Measurements from ENCODE around the gene FRMD8. TPM values are rescaled to one million over a fixed set of nuclear protein-coding genes. Genes with fewer than 3 reads are reported as not detected.

FRMD8 gene
- total and polyA plus RNA-seq, 9 donors, result 4.3 to 41.7 (median 25.2) TPM

GRCh38 chr11:65382033-65382803 lies 4.2 kb upstream of the FRMD8 start, which contains the start of gene SLC25A45:
Gene SLC25A45 (minus strand): TSS chr11:65382646. CDS start chr11:65381951, 695 bp downstream.
- 1 to 2% (median 1%) methylated on average over 18 to 27 of the region's 27 CpGs for WGBS, 3 donors
- Histone ChIP-seq H3K27me3 (no peaks in the 10 kb centered on the region), H3K27ac (peak within 1 kb of the TSS; percentile 93 to 96), H3K4me1 (ENCODE audit: insufficient read depth) (peaks cover 16% of the 10 kb centered on the region), H3K9me3 (no peaks in the 10 kb centered on the region), H3K4me3 (peak within 1 kb of the TSS; percentile 42), H3K36me3 (no peaks in the 10 kb centered on the region)
- intact Hi-C loops (cut with DNase I), result loop anchor here in 3 of 4 donors (5.0 kb wide), 3 partner anchors 35 to 130 kb away; no protein-coding TSS in a partner anchor
- peak; percentile 71 to 100 (median 99) for TF ChIP-seq CTCF (IDR thresholded peaks at IDR 0.05)
- peak; percentile 52 for TF ChIP-seq EP300 (IDR thresholded peaks at IDR 0.05)
- TF ChIP-seq POLR2A (IDR thresholded peaks at IDR 0.05), result peak; percentile 53
- peak; percentile 92 to 96 (median 94) for DNase-seq

GRCh38 chr11:65382804-65383368 lies 3.6 kb upstream of the FRMD8 start:
- Histone ChIP-seq H3K9me3 (no peaks in the 10 kb centered on the region), H3K27me3 (no peaks in the 10 kb centered on the region), H3K36me3 (no peaks in the 10 kb centered on the region), H3K4me1 (ENCODE audit: insufficient read depth) (peaks cover 16% of the 10 kb centered on the region), H3K27ac (peak overlapping the region; percentile 93 to 96), H3K4me3 (peak overlapping the region; percentile 35)
- 14 to 21% (median 17%) methylated on average over 12 of the region's 12 CpGs for WGBS, 3 donors
- TF ChIP-seq POLR2A (IDR thresholded peaks at IDR 0.05), result peak; percentile 12
- TF ChIP-seq CTCF (IDR thresholded peaks at IDR 0.05), result no peak
- TF ChIP-seq EP300 (IDR thresholded peaks at IDR 0.05), result no peak
- DNase-seq, result peak in 3 of 5 donors; percentile 52 to 89 (median 82)
- intact Hi-C loops (cut with DNase I), result loop anchor here in 3 of 4 donors (5.0 kb wide), 3 partner anchors 34 to 129 kb away; no protein-coding TSS in a partner anchor

GRCh38 chr11:65383778-65384177 lies 2.7 kb upstream of the FRMD8 start:
- 89% methylated on average over 6 of the region's 6 CpGs for WGBS, 3 donors

More at GRCh38 chr11:65383778-65384177, 2.7 kb upstream of the FRMD8 start:
- DNase-seq, result no peak
- no peak for TF ChIP-seq POLR2A (IDR thresholded peaks at IDR 0.05)
- no peak for TF ChIP-seq CTCF (IDR thresholded peaks at IDR 0.05)
- no peak for TF ChIP-seq EP300 (IDR thresholded peaks at IDR 0.05)
- Histone ChIP-seq H3K4me1 (ENCODE audit: insufficient read depth) (peaks cover 16% of the 10 kb centered on the region), H3K4me3 (no peak overlapping the region), H3K27ac (peak overlapping the region; percentile 88 to 91), H3K9me3 (no peaks in the 10 kb centered on the region), H3K27me3 (no peaks in the 10 kb centered on the region), H3K36me3 (no peaks in the 10 kb centered on the region)
- intact Hi-C loops (cut with DNase I), result loop anchor here in 3 of 4 donors (5.0 kb wide), 3 partner anchors 34 to 129 kb away; no protein-coding TSS in a partner anchor

Data from ovary (tissue), 9 donors.